GM19438 (cell line): ENCODE measurements around the gene THAP10.

ENCODE experiments used
- ATAC-seq: cut with Tn5 transposase; IDR thresholded peaks from one replicate; pipeline ENCODE4 v1.9.1; 2021; ENCODE audit warnings: low read depth; ENCODE audit not compliant: unreplicated experiment

The THAP10 gene

DNA sequence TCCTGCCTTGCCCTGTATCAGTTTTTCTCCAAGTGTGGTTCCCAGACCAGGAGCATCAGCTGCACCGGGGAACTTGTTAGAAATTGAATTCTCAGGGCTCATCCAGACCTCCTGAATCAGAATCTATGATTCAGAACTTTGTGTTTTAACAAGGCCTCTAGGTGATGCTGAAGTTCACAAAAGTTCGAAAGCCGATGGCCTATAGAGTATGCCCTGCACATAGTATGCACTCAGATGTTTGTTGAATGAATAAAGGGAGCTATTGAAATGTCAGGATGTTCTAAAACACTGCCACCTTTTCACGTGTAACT lies 37.6 kb downstream of the THAP10 start:
- no peak for ATAC-seq

GRCh38 chr15:70853973-70854665 lies 38.1 kb downstream of the THAP10 start, which contains the start of gene LARP6:
TSS of gene LARP6 (minus strand) at chr15:70854157. CDS start at chr15:70854088, 69 bp downstream.
- ATAC-seq, result no peak

DNA sequence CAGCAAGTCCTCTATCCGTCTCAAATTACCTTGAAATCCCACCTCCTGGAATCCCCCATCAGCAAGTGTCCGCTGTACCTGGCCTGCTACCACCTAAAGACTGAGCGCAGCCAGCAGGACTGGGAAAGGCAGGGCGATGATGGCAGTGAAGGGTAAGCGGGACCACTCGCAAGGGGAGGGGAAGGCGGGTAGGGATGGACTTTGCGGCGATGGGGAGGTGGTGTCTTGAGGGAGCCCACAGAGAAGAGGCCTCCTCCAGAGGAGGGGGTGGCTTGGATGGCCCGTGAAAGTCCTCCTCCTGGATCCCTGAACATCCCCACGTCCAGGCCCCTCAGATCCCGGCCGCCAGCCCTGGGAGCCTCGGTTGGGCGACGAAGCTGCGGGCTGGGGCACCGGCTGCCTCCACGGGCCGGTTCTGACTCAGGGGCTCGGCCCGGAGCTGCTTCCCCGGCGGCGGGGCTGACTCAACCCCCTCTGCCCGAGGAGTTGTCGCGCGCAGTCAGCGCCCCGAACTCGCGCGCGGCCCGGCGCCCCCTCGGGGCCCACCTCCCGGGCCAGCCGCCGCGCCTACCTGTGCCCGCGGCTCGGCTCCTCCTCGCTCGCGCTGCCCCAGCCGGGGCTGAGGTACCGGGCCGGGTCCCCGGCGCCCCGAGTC lies 38.8 kb downstream of the THAP10 start:
- ATAC-seq, result no peak

GRCh38 chr15:70852501-70853317 lies 39.5 kb downstream of the THAP10 start:
- ATAC-seq, result no peak

GRCh38 chr15:70851889-70852288 lies 40.3 kb downstream of the THAP10 start:
- no peak for ATAC-seq

DNA sequence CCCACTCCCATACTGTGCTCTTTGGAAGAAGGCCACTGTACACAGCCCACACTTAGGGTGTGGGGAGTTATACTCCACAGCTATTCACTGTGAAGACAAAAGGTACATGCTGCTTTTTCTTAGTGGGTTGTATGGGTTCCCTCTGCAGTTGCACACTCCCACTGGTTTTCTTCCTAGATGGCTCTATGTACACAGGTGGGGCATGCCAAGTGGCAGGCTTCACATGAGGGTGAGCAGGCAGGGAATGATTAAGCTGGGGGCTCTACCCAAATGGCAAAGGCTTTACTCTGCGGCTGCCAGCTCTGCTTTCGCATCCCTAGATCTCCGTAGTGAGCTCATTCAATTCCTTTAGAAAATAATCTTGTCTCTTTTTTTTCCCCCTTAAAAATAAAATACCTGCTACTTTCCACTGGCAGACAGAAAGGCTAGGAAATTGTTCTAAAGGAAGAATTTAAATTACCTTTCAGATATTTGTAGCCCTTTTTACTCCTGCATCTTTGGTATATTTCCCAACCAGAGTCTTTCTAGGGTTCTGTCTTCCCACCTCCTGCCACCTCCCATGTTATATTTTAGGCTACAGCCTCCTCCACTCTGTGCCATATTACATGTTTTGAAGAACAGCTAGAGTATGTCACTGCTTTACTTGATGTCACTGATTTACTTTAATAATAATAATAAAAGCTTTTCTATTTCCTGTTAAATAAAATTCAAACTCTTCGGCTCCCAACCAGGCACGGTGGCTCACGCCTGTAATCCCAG lies 46.5 kb downstream of the THAP10 start:
- no peak for ATAC-seq

GRCh38 chr15:70837476-70837875 lies 54.8 kb downstream of the THAP10 start:
- ATAC-seq, result no peak

GRCh38 chr15:70835841-70836240 lies 56.4 kb downstream of the THAP10 start:
- no peak for ATAC-seq

DNA sequence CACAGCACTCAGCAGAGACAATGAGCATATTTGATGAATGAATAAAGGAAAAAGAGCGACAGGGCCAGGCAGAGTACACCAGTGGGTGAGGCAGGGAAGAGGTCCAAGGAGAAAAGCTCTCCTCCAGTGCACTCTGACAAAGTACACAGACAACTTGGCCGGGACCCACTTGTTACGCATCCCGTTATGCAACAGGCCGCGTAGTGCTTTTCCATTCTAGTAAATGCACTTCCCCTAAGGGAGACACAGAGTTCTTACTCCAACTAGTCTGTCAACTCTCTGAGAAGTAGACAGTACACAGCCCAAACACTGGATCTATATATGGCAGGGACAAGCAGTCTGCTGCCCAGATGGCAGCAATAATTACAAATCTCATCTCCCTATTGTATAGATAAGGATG lies 56.8 kb downstream of the THAP10 start:
- no peak for ATAC-seq

GRCh38 chr15:70834999-70835398 lies 57.2 kb downstream of the THAP10 start:
- ATAC-seq, result no peak

DNA sequence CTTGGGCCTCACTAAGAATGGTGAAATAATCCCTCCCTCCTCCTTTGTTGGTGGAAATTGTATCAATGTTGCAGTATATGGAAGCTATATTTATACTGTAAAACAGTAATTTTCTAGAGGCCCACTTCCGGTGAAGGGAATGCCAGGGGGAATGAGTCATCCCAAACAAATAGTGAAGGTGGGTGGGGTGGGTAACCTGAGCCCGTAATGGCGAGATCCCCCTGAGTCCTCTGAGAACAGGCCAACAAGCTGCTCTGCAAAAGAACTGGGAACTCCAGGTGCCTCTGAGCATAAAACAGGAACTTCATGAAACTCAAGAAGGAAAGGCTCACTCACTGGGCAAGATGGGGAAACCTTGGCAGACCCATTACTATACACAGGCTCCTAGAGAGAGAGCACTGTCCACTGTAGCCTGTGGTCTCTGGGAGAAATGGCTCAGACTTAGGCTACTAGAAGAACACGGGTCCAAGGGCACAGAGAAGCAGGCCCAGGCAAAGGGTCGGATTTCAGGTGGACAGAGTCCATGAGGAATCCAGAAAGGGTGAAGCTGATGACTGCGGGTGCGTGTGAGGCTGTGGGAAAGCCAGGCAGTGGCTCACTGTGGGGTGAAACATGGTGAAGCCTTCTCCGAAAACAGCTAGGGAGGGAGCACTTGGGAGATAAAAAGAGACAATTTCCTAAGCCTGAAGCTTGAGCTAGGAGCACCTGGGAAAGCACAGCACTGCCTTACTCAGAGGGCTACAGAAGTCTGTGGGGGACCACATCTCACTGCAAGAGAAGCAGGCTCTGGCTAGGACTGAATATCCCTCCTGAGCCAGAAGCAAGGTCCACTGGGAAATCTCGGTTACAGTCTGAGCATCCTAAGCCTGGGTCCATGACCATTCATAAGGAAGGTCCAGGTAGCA lies 58.1 kb downstream of the THAP10 start:
- no peak for ATAC-seq

GRCh38 chr15:70833422-70833821 lies 58.8 kb downstream of the THAP10 start:
- ATAC-seq, result no peak

GRCh38 chr15:70832176-70832575 lies 60.1 kb downstream of the THAP10 start:
- no peak for ATAC-seq
